Endothelial cell of umbilical vein (primary cell): ENCODE measurements around the gene OOSP4A. TPM values are rescaled to one million over a fixed set of nuclear protein-coding genes. Genes with fewer than 3 reads are reported as not detected.

Experiments
- BruUV-seq: library from RNA; stranded (reverse); fragments of 400-500 nt; replicated peaks from 2 replicates; lab custom pipeline; 2021; lab: Mats Ljungman, UMichigan
- CTCF ChIA-PET: fragments of 300-600, 350-600 bp; sonication (Branson Sonifier 250); formaldehyde crosslinking; loops from one replicate; lab custom pipeline; 2021; ENCODE audit warnings: antibody characterized with exemption, inconsistent platforms; lab: Charles Lee
- POLR2A ChIA-PET: fragments of 300-600, 350-600 bp; sonication (Branson Sonifier 250); formaldehyde crosslinking; loops from one replicate; lab custom pipeline; 2021; ENCODE audit warnings: antibody characterized with exemption, inconsistent platforms; lab: Charles Lee
- DNase-seq: peaks from one replicate; pipeline ENCODE4 v3.0.0-alpha.2; 2011; ENCODE audit warnings: low read depth, low spot score
- FAIRE-seq: peaks from 2 replicates; lab custom pipeline; 2011; peaks lifted over from hg19 to GRCh38; lab: Jason Lieb, UNC
- H2AFZ ChIP-seq: 2 replicates; pipeline ENCODE4 v1.6.0; 2012; ENCODE audit warnings: low read depth, low read length, control low read depth, inconsistent platforms
- H3K27ac ChIP-seq: 2 replicates; pipeline ENCODE4 v1.5.1; 2011; ENCODE audit warnings: low read depth, mild to moderate bottlenecking, control low read depth, low read length, moderate library complexity; ENCODE audit not compliant: insufficient read depth
- H3K27me3 ChIP-seq, 2 experiments: 2 replicates each; pipeline versions ENCODE4 v1.6.0 to v1.6.1; 2011; ENCODE audit warnings: low read length in 2 of 2, mixed read lengths in 1 of 2; ENCODE audit not compliant: control insufficient read depth in 2 of 2, insufficient read depth in 2 of 2
- H3K36me3 ChIP-seq, 2 experiments: 2 replicates in 1 of 2; 3 replicates in 1 of 2; pipeline ENCODE4 v1.5.1; 2011; ENCODE audit warnings: low read length in 2 of 2, mild to moderate bottlenecking in 1 of 2, moderate library complexity in 1 of 2; ENCODE audit not compliant: control insufficient read depth in 2 of 2, insufficient read depth in 2 of 2; ENCODE audit errors: extremely low read depth in 1 of 2
- H3K4me1 ChIP-seq: 3 replicates; pipeline ENCODE4 v1.5.1; 2011; ENCODE audit warnings: mild to moderate bottlenecking, low read length; ENCODE audit not compliant: control insufficient read depth, insufficient read depth; ENCODE audit errors: extremely low read depth
- H3K4me2 ChIP-seq: 2 replicates; pipeline ENCODE4 v1.6.1; 2011; ENCODE audit warnings: low read length, control low read depth, mixed read lengths; ENCODE audit not compliant: insufficient read depth
- H3K4me3 ChIP-seq, 3 experiments: fragments of 200-600 bp in 1 of 3; sonication (generic), shearing (Covaris generic) in 1 of 3; replicated peaks in 1 of 3; 2 replicates each; pipeline ENCODE4 v1.5.1; 2011 to 2016; ENCODE audit warnings: control low read depth in 3 of 3, low read length in 3 of 3, mild to moderate bottlenecking in 2 of 3, inconsistent platforms in 1 of 3, low read depth in 1 of 3, moderate library complexity in 1 of 3; ENCODE audit not compliant: insufficient read depth in 1 of 3
- H3K79me2 ChIP-seq: 2 replicates; pipeline ENCODE4 v1.6.0; 2012; ENCODE audit warnings: low read length, inconsistent platforms; ENCODE audit not compliant: control insufficient read depth, insufficient read depth
- H3K9ac ChIP-seq: replicated peaks from 2 replicates; pipeline ENCODE3; 2011; ENCODE audit warnings: low read length, control low read depth; ENCODE audit not compliant: insufficient read depth; ENCODE audit errors: extremely low read depth
- H3K9me1 ChIP-seq: replicated peaks from 3 replicates; pipeline ENCODE4 v1.6.0; 2011; ENCODE audit warnings: mild to moderate bottlenecking, low read length; ENCODE audit not compliant: control insufficient read depth, insufficient read depth; ENCODE audit errors: extremely low read depth
- H3K9me3 ChIP-seq: replicated peaks from 2 replicates; pipeline ENCODE4 v1.5.1; 2012; ENCODE audit warnings: low read length, inconsistent platforms; ENCODE audit not compliant: control insufficient read depth, insufficient read depth
- H4K20me1 ChIP-seq: replicated peaks from 2 replicates; pipeline ENCODE3; 2011; ENCODE audit warnings: mild to moderate bottlenecking, low read length; ENCODE audit not compliant: control insufficient read depth, insufficient read depth; ENCODE audit errors: extremely low read depth
- EZH2 ChIP-seq: IDR thresholded peaks from 2 replicates; pipeline ENCODE4 v1.6.1; 2012; ENCODE audit warnings: borderline replicate concordance, low read depth, mild to moderate bottlenecking, moderate library complexity, low read length, inconsistent platforms; ENCODE audit not compliant: severe bottlenecking
- FOS ChIP-seq: IDR thresholded peaks from 2 replicates; pipeline ENCODE4 v1.6.1; 2011; ENCODE audit warnings: mild to moderate bottlenecking, low read length, moderate library complexity, borderline replicate concordance; ENCODE audit not compliant: insufficient read depth
- GATA2 ChIP-seq: IDR thresholded peaks from 2 replicates; pipeline ENCODE4 v1.7.0; 2011; ENCODE audit warnings: low read depth, mild to moderate bottlenecking, moderate library complexity, mixed read lengths, low read length; ENCODE audit not compliant: insufficient read length, insufficient read depth
- JUN ChIP-seq: IDR thresholded peaks from 2 replicates; pipeline ENCODE4 v1.6.1; 2011; ENCODE audit warnings: borderline replicate concordance, low read depth; ENCODE audit not compliant: insufficient read length, insufficient read depth
- MYC ChIP-seq: IDR thresholded peaks from one replicate; pipeline ENCODE4 v1.6.1; 2011; ENCODE audit warnings: mild to moderate bottlenecking, low read depth, low read length
- POLR2A ChIP-seq: IDR thresholded peaks from 2 replicates; pipeline ENCODE4 v1.6.1; 2012; ENCODE audit warnings: low read depth, mild to moderate bottlenecking, control low read depth, low read length
- POLR2AphosphoS5 ChIP-seq: IDR thresholded peaks from 2 replicates; pipeline ENCODE4 v1.6.1; 2012; ENCODE audit warnings: low read depth, mild to moderate bottlenecking, control low read depth, low read length, moderate library complexity; ENCODE audit not compliant: insufficient read depth
- dilution Hi-C: fragments of 300-500 bp; cut with MboI; formaldehyde crosslinking; loops from one replicate; pipeline ENCODE4 v1.15.0; 2019; ENCODE audit warnings: low sequenced_read_pairs; ENCODE audit not compliant: extremely low pct_ligation_motif_present
- intact Hi-C: fragments of 100-400 bp; cut with micrococcal nuclease; formaldehyde crosslinking; loops from one replicate; pipeline ENCODE4 v1.10.0; 2022
- polyA plus RNA-seq, 4 experiments: library from polyadenylated mRNA; depleted of rRNA in 3 of 4; stranded (reverse) in 3 of 4; unstranded in 1 of 4; fragments of >200 nt; gene quantifications; 2 replicates each; pipeline versions ENCODE4 v1.2.1 to v1.2.3, GENCODE V29; 2011 to 2012; ENCODE audit warnings: missing spikeins in 1 of 4
- total RNA-seq: library from RNA; stranded (reverse); gene quantifications from 2 replicates; pipeline ENCODE4 v1.2.3, GENCODE V29; 2021
- TF ChIP-seq, protein P1 (sequence below), 2 donors: IDR thresholded peaks; 1 replicate in 1 of 2; 2 replicates in 1 of 2; pipeline ENCODE4 v1.5.1; 2011; ENCODE audit warnings: low read length in 2 of 2, mild to moderate bottlenecking in 2 of 2, moderate library complexity in 2 of 2, control low read depth in 1 of 2, inconsistent platforms in 1 of 2, low read depth in 1 of 2; ENCODE audit not compliant: insufficient read depth in 1 of 2; ENCODE audit errors: extremely low read depth in 1 of 2
- TF ChIP-seq, protein P2 (sequence below): IDR thresholded peaks from 2 replicates; pipeline ENCODE4 v1.6.1; 2011; ENCODE audit not compliant: insufficient read depth, insufficient read length

Gene OOSP4A
- total and polyA plus RNA-seq, 2 donors (not counting 3 experiments of a cell fraction or from before 2014, with no cell fraction given): not detected

DNA sequence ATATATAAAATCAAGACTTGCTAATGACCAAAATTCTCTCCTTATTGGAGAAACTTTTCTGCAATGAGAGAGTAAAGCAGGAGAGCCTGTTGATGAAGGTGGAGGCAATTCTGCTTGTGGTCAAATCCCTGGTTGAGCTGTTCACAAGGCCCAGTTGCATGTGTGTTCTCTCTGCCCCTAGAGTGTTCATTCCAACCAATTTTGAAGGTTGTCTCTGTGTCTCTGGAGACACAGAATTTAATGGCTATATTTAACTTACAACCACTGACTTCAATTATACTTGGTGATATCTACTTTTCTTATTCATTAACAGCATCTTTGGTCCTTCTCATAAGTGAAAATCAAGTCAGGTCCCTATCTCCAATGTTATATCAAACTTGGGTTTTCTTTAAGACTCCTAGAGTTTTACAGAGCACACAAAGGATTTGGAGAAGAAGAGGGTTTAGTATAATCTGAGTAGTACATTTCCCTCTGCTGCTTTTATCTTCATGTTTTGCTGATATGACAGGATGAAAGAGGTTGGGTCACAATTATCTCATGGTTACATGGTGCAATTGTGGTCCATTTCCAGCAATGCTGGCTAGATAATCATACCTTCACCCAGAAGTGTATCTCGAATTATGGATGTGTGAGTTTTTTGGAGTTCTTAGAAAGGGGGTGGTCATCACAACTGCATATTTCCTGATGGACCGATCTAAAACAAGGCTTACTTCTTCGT lies 4.0 kb downstream of the OOSP4A start:
- no peak overlapping the region for H3K4me3 ChIP-seq
- H3K27ac ChIP-seq: no peak overlapping the region
- DNase-seq: no peak
- H3K27me3 ChIP-seq: peaks cover 2 to 6% of the 10 kb centered on the region in 2 experiments
- intact Hi-C loops (no loop called here), dilution Hi-C loops (no loop called here)
- H4K20me1 ChIP-seq: no peaks in the 10 kb centered on the region
- ChIA-PET CTCF (no interaction called here), POLR2A (no interaction called here)
- H3K4me2 ChIP-seq: no peak overlapping the region
- no peaks in the 10 kb centered on the region for H3K36me3 ChIP-seq
- TF ChIP-seq, protein P1, sequence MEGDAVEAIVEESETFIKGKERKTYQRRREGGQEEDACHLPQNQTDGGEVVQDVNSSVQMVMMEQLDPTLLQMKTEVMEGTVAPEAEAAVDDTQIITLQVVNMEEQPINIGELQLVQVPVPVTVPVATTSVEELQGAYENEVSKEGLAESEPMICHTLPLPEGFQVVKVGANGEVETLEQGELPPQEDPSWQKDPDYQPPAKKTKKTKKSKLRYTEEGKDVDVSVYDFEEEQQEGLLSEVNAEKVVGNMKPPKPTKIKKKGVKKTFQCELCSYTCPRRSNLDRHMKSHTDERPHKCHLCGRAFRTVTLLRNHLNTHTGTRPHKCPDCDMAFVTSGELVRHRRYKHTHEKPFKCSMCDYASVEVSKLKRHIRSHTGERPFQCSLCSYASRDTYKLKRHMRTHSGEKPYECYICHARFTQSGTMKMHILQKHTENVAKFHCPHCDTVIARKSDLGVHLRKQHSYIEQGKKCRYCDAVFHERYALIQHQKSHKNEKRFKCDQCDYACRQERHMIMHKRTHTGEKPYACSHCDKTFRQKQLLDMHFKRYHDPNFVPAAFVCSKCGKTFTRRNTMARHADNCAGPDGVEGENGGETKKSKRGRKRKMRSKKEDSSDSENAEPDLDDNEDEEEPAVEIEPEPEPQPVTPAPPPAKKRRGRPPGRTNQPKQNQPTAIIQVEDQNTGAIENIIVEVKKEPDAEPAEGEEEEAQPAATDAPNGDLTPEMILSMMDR (IDR thresholded peaks at IDR 0.05; ENCODE audit: extremely low read depth in 1 of 2, insufficient read depth in 1 of 2, low read depth in 1 of 2, low read length in 2 of 2): no peak
- TF ChIP-seq POLR2A (no peak), EZH2 (no peak), POLR2AphosphoS5 (no peak), GATA2 (no peak), JUN (no peak), FOS (no peak), MYC (no peak)
- TF ChIP-seq, protein P2, sequence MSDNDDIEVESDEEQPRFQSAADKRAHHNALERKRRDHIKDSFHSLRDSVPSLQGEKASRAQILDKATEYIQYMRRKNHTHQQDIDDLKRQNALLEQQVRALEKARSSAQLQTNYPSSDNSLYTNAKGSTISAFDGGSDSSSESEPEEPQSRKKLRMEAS: no peak
- no peak for FAIRE-seq
- no peaks in the 10 kb centered on the region for H3K4me1 ChIP-seq
- no peaks in the 10 kb centered on the region for H3K79me2 ChIP-seq
- BruUV-seq: no TSS peak
- no peaks in the 10 kb centered on the region for H3K9me3 ChIP-seq
- no peak overlapping the region for H2AFZ ChIP-seq
- no peaks in the 10 kb centered on the region for H3K9me1 ChIP-seq
- no peak overlapping the region for H3K9ac ChIP-seq
